Measurements from ENCODE around the gene USP31. TPM values are rescaled to one million over a fixed set of nuclear protein-coding genes. Genes with fewer than 3 reads are reported as not detected.

The USP31 gene
- total RNA-seq, 6 experiments from 2014 or later = 5.0 to 6.2 (median 5.8) TPM

GRCh38 chr16:23128056-23128455 lies 21.2 kb downstream of the USP31 start:
- Mint-ChIP-seq H3K4me3 (no peak overlapping the region), H3K36me3 (ENCODE audit: low read depth) (no peaks in the 10 kb centered on the region), H3K9me3 (no peaks in the 10 kb centered on the region), H3K4me1 (ENCODE audit: low read depth) (peaks cover 41% of the 10 kb centered on the region), H3K27me3 (ENCODE audit: insufficient read depth) (no peaks in the 10 kb centered on the region), H3K27ac (no peak overlapping the region)
- TF ChIP-seq, protein P1, sequence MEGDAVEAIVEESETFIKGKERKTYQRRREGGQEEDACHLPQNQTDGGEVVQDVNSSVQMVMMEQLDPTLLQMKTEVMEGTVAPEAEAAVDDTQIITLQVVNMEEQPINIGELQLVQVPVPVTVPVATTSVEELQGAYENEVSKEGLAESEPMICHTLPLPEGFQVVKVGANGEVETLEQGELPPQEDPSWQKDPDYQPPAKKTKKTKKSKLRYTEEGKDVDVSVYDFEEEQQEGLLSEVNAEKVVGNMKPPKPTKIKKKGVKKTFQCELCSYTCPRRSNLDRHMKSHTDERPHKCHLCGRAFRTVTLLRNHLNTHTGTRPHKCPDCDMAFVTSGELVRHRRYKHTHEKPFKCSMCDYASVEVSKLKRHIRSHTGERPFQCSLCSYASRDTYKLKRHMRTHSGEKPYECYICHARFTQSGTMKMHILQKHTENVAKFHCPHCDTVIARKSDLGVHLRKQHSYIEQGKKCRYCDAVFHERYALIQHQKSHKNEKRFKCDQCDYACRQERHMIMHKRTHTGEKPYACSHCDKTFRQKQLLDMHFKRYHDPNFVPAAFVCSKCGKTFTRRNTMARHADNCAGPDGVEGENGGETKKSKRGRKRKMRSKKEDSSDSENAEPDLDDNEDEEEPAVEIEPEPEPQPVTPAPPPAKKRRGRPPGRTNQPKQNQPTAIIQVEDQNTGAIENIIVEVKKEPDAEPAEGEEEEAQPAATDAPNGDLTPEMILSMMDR (IDR thresholded peaks at IDR 0.05) = no peak
- DNase-seq = no peak

- DNase-seq = no peak
- H3K27ac Mint-ChIP-seq = no peak overlapping the region
- H3K36me3 Mint-ChIP-seq (ENCODE audit: low read depth) = no peaks in the 10 kb centered on the region
- TF ChIP-seq, protein P1 (IDR thresholded peaks at IDR 0.05) = no peak
- no peaks in the 10 kb centered on the region for H3K9me3 Mint-ChIP-seq
- no peak overlapping the region for H3K4me3 Mint-ChIP-seq
- peaks cover 37% of the 10 kb centered on the region for H3K4me1 Mint-ChIP-seq (ENCODE audit: low read depth)
- H3K27me3 Mint-ChIP-seq (ENCODE audit: insufficient read depth) = no peaks in the 10 kb centered on the region
Measured at GRCh38 chr16:23125277-23125676, 24.0 kb downstream of the USP31 start.

DNA sequence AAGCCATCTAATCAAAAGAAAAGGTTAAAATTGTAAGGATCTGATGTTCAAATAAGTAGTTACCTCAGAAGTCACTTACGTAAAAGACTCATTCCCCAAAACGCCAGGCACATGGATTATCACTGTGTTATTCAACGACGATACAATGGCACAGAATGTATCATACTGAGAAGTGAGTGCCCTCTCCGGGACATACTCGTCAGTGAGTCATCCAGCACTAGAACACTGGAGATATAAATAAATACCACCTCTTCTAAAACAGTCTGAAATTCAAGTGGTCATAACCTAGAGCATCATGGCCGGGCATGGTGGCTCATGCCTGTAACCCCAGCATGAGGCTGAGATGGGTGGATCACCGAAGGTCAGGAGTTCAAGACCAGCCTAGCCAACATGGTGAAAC lies 24.9 kb downstream of the USP31 start:
- Mint-ChIP-seq H3K9me3 (no peaks in the 10 kb centered on the region), H3K36me3 (ENCODE audit: low read depth) (no peaks in the 10 kb centered on the region), H3K4me3 (no peak overlapping the region; the same call in 1 of the 2 replicates), H3K27me3 (ENCODE audit: insufficient read depth) (no peaks in the 10 kb centered on the region), H3K27ac (peak overlapping the region; percentile 67), H3K4me1 (ENCODE audit: low read depth) (peaks cover 47% of the 10 kb centered on the region)
- DNase-seq = peak; percentile 68
- TF ChIP-seq, protein P1 (IDR thresholded peaks at IDR 0.05) = no peak

GRCh38 chr16:23122144-23122543 lies 27.1 kb downstream of the USP31 start:
- H3K36me3 Mint-ChIP-seq (ENCODE audit: low read depth) = no peaks in the 10 kb centered on the region
- H3K27me3 Mint-ChIP-seq (ENCODE audit: insufficient read depth) = no peaks in the 10 kb centered on the region
- H3K4me1 Mint-ChIP-seq (ENCODE audit: low read depth) = peaks cover 49% of the 10 kb centered on the region
- no peak overlapping the region for H3K27ac Mint-ChIP-seq
- no peaks in the 10 kb centered on the region for H3K9me3 Mint-ChIP-seq
- H3K4me3 Mint-ChIP-seq = no peak overlapping the region
- DNase-seq = no peak
- TF ChIP-seq, protein P1 (IDR thresholded peaks at IDR 0.05) = no peak

DNA sequence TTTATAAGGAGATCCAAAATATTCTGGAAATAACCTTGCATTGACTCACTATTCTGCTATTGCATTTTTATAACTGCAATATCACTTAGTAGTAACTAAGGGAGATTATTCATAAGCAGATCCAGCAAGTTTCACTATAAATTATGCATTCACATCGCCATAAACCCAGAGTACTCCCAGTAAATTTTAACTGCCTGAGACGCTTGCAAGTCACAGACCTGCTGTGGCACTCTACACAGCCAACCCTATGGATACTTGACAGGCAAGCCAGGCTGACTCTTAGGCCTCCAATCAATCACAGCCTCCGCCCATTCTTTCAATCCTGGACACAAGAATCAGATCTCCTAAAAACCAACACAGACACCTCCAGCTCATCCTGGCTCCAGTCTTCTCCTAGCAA lies 28.2 kb downstream of the USP31 start:
- Mint-ChIP-seq H3K4me3 (no peak overlapping the region), H3K27me3 (ENCODE audit: insufficient read depth) (no peaks in the 10 kb centered on the region), H3K9me3 (no peaks in the 10 kb centered on the region), H3K27ac (no peak overlapping the region), H3K4me1 (ENCODE audit: low read depth) (peaks cover 50% of the 10 kb centered on the region), H3K36me3 (ENCODE audit: low read depth) (no peaks in the 10 kb centered on the region)
- TF ChIP-seq, protein P1 (IDR thresholded peaks at IDR 0.05) = no peak
- DNase-seq = no peak

GRCh38 chr16:23120562-23120961 lies 28.7 kb downstream of the USP31 start:
- no peaks in the 10 kb centered on the region for H3K36me3 Mint-ChIP-seq (ENCODE audit: low read depth)
- no peak for DNase-seq
- no peak overlapping the region for H3K27ac Mint-ChIP-seq
- TF ChIP-seq, protein P1 (IDR thresholded peaks at IDR 0.05) = no peak
- no peaks in the 10 kb centered on the region for H3K27me3 Mint-ChIP-seq (ENCODE audit: insufficient read depth)
- H3K4me3 Mint-ChIP-seq = no peak overlapping the region
- peaks cover 50% of the 10 kb centered on the region for H3K4me1 Mint-ChIP-seq (ENCODE audit: low read depth)
- H3K9me3 Mint-ChIP-seq = no peaks in the 10 kb centered on the region

All from HFFc6 (cell line).